ENCODE measurements around the gene PDE10A.

Gene PDE10A

DNA sequence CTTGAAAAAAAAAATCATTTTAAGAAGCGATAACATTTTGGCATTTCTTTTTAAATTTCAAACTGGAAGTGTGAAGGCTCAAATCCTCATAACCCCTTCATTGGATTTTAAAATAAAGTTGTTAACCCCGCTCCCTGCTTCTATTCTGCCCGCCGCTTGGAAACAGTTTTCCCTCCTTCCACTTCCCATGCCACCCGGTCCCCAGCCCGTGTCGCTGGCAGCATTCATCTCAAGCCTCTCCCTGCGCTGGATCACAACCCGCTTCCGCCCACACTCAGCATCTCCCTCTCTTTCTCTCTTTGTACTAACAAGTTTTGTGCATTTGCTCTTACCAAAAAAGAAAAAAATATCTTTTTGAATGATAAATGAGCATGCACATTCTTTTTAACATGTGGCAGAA lies 15.4 kb upstream of the PDE10A start:
- DNase-seq (ENCODE audit: low spot score), result no peak

DNA sequence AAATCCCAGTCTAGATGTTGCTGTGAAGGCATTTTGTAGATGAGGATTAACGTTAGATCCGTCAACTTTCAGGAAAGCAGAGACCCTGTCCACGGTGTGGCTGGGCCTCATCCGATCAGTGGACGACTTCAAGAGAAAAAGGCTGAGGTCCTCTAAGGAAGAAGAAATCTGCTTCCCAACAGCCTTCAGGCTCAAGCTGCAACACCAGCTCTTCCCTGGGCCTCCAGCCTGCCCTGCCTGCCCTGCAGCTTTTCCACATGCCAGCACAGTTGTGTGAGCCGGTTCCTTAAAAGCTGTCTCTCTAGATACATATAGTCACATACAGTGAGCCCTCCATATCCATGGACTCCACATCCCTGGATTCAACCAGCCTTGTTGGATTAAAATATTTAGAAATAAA lies 14.1 kb upstream of the PDE10A start:
- DNase-seq (ENCODE audit: low spot score), result no peak

DNA sequence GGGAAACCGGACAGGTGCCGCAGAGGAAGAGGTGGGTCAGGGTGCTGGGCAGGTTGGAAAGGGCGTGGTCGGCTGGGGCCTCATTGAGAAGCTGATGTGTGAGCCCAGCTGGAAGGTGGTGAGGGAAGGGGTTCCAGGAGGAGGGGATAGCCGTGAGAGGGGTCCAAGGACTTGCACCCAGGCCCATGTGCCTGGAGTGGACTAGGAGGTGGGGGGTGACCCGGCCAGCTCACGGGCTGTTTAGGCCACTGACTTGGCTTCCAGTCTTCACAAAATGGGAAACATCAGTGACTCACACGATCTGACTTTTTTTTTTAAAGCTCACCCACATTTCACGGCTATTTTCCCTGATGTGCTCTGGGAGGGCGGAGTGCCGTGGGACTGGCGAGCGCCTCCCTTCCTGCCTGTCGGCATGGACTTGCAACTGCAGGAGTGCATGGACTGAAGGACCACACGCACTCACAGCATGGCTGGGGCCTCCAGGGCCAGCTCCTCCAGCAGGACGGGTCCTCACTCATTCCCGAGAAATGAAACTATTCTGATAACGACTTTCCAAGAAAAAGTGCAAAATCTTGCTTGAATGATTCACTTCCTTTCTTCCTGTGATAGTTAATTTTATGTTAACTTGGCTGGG lies 13.5 kb upstream of the PDE10A start:
- no peak for DNase-seq (ENCODE audit: low spot score)

DNA sequence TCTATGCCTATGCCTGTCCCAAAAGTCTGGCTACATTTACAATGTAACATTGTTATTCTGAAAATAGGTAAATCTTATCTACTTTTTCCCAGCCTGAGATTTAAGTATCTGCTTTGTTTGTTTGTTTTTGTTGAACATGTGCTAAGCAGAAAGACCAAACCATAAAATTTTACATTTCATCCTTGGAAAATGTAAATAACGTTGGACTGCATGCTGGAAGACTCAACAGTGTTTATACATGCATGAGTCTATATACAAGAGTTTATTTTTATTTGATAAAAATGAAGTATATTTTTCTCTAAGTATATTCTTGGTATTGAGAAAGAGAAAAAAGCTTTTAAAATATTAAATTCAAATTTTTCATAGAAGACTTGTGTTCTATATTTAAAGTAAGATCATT lies 12.1 kb upstream of the PDE10A start:
- no peak for DNase-seq (ENCODE audit: low spot score)

DNA sequence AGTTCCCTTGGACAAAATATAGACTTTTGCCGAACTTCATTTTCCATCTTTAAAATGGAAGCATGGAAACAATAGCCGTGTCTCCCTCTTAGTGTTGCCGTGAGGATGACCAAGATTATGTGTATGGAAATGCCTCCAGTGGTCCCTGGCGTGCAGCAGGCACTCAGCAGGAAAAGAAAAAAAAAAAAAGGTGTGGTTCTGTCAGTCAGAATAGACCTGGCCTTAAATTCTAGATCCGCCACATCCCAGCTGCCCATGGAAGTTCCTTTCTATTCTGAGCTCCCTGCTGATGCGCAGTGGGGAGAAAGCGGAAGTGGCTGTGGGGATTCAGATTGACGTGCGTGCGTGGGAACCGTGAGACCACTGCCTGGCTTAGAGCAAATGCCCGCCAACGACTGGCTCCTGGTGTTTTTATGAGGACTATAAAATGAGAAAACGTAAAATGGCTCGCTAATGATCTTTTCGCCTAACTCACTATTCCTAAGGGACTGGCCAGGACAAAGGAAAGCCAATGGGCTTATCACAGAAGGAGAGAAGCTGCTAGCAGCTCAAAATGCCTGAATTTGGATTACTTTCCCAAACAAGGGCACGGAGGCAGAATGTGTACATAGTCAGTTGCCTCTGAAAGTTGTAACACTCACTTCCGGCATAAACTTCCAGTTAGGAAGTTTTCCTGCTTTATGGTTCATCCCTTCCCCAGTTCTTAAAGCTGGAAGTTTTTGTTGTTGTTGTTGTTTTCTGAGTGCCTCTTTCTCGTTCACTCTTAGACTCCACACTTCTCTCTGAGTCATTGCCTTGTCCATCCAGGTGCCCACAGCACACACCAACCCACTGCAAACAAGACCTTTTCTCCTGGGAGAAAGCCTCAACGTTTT lies 11.4 kb upstream of the PDE10A start:
- DNase-seq (ENCODE audit: low spot score), result no peak

DNA sequence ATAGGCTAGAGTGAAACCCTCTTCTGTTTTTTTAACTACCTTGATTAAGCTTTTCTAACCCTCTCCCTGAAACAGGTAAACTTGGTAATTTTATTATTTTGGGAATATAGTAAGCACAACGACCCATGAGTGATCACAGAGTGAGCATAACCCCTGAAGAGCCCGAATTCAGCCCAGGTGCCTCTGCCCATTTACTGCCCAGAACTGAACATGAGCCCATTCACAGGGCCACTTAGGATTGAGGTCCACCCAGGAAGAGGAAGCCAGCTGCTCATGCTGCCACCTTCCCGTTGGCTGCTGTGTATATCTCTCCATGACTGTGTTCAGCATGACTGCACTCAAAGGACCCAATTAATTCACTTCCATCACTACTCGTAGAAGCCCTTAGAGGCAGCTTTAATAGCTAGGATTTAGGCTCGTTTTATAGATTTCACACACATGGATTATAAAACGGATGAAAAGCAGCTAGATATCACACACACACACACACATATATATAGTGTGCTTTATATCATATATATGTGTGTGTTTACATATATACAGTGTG lies 8.3 kb upstream of the PDE10A start:
- DNase-seq (ENCODE audit: low spot score), result no peak

DNA sequence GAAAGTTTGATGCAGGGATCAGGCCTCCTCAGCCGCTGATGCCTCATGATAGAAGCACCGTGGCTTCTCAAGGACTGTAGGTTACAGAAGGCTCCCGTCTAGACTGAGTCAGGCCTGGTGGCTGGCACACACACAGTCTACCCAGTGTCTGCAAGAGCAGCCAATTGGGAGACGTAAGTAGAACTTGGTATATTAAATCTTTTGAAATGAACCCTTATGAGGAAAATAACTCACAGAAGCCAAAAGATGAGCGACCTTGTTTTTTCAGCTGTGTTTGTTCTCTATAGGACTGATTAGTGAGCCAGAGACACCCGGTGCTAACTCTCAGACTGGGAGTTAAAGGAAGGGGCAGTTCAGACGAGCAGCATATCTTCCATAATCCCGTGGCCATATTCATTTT lies 5.9 kb upstream of the PDE10A start:
- DNase-seq (ENCODE audit: low spot score), result no peak

DNA sequence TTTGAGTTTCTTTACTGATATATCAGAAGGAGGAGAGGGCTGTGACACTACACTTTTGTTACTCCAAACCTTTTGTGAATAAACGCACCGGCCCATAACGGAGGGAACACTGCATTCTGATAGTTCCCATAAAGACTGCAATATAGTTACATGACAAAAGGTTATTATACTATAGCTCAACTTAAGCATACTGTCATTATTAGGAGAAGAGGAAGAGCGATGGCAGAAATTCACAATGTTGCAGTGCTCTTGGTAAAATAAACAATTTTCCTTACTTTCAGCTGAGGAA lies 2.3 kb upstream of the PDE10A start:
- no peak for DNase-seq (ENCODE audit: low spot score)

DNA sequence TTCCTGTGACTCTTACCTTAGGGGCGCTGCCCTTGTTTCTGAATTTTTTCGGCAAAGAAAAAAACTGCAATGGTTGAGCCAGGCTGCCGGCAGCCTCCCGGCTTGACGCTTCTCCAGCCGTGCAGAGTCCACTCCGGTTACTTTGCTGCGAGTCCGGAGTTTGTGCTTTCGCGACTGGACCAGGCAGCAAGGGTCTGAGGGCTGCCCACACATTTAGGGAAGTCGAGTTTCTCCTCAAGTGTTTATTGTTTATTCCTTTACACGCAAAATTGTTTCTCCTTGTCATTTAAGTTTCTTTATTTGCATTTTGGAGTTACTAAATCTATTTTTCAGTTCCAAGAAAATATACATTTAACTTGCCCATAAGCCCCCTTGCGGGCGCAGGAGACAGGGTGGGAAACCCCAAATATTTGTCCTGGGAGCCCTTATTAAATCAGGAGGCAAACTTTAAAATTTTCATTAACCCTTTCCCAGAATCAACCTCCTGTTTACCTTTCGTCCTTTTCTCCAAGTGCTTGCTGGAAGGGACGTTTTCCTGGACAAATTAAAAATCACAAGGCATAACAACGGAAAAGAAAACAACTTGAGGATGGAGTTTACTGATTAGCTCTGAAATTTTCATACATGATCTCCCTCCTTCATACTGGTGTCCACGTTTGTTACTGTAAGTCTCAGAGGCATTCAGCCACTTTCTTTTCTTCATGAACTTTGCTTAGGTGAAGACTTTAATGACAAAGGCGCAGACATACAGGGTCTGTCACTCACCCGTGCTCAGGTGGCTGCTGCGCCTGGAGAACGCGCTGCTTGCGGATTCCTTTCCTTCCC lies 1.7 kb upstream of the PDE10A start:
- no peak for DNase-seq (ENCODE audit: low spot score)

DNA sequence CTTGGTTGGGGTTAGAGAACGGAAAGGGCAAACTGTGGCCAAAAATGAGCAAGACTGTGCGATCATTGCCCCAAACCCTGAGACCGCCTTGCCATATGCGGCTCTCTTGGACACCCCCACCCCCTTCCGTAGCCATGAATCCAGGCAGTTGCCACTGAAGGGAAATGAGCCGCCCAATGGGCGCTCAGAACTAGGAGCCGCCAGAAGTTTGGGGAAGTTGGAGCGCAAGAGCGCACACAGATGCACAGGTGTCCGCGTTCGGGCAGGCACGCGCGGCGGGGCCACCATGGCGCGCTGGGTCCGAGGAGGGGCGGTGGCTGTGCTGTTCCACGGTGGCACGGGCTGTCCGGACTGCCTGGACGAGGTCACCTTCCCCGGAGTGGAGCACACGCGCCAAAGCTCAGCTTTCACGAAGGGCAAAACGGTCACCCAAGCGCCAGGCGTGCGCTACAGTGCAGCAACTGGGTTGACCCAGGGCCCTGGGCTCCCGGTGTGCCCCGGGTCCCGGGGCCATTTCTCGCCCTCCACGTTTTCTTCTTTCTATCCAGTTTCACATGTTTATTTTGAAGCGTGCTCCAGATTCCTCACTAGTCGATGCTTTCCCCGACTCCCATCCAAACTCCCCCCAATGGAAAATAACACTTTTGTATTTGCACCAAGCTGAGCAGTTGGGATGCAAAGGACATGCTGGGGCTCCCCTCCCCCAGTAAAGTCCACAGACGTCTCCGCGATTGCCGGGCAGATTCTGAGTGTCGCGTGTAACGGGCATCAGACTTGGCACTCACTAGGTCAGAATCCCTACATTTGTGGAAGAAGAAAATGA lies 906 bp upstream of the PDE10A start:
- DNase-seq (ENCODE audit: low spot score), result no peak

DNA sequence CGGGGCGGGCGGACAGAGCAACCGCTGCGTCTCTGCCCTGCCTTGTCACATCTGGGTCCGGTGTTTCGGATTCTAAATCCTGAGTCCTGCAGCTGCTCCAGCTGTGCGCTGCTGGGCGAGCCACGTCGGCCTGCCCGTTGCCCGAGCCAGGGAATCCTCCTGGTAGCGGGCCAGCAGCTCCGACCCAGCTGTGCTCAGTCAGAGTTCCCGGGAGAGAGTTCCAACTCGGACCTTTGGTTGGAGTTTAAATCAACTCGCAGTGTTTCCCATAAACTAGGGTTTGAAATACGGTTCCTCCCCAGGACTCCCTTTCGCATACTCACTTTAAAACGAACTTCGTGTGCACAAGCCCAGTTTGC lies 315 bp upstream of the PDE10A start:
- DNase-seq (ENCODE audit: low spot score), result no peak

DNA sequence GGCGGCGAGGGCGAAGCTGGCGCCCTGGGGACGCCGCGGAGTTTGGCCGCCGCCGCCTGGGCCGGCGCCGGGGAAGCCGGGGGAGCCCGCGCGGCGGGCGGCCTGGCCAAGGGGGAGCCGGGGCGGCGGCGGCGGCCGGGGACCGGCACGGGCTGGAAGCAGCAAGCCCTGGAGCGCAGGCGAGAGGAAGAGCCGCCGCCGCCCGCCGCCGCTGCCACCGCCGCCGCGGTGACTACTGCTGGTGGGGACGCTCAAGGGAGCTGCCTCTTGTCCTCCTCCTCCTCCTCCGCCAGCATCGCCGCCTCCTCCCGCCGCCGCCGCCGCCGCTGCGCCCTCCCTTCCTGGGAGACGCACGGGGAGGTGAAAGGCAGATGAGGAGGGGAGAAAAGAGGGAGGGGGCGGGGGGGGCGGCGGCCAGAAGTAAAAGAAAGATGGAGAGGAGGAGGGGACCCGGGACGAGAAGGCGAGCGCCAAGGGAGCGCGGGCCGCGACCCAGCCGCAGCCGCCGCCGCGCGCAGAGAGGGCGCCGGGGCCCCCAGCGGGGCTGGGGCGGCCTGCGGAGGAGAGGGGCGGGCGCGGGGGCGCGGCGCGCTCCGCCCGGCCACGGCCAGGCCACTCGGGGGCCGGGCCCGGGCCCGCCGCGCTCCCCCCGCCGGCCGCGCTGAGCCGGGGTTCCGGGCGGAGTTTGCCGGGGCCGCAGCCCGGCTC lies 846 bp downstream of the PDE10A start:
- DNase-seq (ENCODE audit: low spot score), result no peak

DNA sequence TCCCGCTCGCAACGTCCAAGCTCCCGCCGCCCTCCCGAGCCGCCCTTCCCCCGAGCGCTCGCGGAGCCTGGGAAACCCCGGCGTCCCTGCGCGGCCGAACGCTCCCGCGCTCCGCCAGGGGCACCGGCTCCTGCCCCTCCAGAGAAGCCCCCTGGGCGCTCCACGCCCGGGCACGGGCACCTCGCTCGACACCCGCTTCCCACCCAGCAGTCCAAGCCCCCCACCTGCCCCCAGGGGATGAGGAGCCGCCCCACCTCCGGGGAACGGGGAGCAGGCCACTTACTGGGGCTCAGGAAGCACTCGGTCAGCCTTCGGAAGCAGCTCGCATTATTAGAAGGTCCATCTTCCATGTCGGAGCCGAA lies 1.4 kb downstream of the PDE10A start:
- no peak for DNase-seq (ENCODE audit: low spot score)

DNA sequence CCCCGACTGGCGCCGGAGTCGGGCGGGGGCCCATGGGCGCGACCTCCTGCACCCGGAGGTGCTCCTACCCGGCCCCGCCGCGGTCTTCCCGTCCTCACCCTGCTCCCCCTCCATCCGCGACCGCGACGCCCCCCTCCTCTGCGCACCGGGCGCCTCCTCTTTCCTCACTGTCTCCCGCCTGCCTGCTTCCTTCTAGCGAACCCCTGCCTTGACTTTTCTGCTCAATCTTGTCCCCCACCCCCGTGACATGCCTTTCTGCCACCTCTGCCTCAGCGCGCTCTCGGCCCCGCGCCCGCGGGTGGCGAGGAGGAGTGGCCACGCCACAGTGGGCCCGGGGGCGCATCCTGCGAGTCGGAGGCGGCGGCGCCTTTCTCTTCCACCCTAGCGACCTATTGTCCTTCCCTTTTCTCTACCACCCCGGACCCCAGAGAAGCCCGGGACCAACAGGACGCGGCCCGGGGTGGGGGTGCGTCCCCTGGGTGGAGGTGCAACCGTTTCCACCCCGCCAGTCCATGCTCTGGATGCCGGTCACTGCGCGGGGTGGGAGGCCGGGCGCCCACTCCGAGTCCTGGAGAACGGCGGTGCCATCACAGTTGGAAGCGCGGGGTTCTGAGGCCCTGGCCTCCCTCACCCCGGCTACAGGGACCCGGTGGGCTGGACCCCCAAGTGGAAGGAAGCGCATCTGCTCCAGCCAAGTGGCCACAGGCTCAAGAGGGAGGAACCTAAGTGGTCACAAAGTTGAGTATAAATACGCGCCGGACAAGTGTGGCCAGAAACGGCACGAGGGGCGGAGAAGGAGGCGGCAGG lies 2.0 kb downstream of the PDE10A start:
- DNase-seq (ENCODE audit: low spot score), result no peak

DNA sequence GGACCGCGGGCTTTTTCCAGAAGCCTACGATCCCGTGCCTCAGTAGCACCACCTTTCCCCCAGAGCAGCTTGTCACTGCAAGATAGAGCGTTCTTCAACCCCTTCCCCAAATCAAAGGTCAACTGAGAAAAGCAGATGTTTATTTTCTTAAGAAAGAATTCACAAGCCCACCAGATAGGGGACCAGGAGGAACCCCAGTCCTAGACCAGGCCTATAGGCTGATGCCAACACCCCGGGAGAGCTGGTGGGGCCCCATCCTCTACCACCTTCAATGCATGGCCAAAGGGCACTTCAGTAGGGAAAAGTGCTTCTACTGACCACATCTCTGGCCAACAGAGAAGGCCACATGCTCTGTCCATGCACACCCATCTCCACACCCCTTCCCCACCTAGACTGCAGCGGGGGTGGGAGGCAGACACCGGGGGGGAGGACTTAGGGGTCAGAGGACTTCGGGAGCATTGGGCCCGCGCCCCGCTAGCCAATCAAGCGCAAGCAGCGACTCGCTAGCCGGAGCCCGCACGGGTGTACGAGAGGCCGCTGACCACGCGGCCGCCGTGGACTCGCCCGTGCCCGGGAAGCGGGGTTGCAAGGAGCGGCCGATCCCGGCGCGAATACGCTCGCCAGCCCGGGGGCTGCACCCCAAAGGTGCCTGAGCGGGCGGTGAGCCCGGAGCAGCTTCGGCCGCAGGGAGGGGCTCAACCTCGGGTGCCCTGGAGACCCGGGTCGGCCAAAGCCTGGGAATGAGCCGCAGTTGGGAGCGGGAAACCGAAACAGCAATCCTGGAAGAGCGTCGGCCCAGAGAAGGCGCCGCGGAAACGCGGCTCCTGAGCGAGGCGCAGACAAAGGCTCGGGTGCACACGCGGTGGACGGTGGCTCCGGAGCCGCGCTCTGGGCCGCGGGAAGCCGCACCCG lies 2.8 kb downstream of the PDE10A start:
- DNase-seq (ENCODE audit: low spot score), result no peak

DNA sequence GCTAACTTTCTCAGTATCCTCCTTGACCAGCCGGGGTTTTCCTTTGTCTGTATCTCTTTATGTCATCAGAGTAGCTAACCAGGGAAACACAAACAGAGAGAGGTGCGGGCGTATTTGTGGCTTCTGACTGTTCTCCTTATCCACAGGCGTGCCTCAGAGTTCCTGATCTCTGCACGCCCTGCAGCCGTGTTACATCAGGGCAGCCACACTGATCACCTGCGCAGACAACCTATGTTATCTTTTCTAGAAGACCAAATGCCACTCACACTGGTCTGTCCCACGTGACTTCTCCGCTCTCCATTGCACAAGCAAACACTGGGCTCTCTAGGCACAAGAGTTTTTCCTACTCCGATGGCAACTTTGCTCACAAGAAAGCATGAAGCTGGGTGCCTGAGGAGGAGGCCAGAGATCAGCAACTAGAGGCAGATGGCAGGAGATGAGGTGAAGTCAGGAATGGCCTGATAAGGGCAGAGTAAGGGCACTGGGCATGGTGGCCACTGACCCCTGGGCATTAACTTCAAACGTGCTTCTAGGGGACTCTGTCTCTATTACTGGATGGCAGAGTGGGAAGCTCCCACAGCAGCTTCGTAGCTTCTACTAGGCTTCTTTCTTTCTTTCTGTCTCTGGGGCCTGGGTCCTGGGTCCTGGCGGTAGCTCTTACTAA lies 4.5 kb downstream of the PDE10A start:
- no peak for DNase-seq (ENCODE audit: low spot score)

DNA sequence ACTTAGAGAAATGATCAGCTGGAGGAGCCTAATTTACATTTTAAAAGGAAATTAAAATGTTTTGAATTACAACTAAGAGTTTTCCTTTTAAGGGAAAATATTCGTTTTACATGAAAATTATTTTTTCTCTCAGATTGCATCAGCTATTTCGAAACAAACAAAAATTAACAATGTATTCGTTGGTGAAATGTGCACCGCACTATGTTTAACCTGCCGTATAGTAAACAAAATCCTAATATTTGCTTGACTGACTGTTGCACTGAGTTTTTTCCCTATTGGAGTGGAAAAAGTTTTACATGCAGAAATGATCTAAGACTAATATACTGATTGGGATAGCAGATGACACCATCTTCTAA lies 5.7 kb downstream of the PDE10A start:
- no peak for DNase-seq (ENCODE audit: low spot score)

DNA sequence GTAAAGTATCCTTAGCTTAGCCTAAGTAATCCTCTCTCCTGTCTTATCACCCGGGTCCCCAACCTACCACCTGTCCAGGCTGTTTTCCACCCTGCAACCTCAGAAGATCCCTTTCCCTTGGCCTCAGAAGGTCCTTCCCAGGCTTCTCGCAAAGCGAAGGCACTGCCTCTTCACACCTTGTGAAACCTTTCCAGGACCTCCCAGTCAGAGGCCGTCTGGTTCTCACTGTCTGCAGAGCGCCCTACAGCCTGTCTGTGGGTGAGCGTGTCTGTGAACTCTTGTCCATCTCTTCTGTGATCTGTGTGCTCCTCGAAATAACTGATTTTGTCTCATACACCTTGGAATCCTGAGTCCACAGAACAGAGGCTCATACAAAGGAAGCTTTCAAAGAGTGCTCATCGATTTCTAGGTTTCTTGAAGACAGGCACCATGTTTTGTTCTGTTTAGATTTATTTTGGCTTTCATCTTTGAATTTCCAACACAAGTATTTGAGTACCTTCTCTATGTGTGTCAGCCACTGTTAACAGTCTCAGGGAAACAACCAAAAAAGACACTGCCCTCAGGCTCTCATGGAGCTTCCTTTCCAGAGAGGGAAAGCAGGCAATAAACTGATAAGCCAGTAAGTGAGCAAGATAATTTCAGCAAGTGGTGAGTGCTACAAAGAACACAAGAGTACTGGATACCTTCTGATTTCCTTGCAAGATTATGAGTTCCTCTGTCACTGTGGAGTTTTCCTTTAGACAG lies 6.3 kb downstream of the PDE10A start:
- no peak for DNase-seq (ENCODE audit: low spot score)

Measured in COLO829 (cell line).